Measurements from ENCODE around the gene TRERF1.

DNA sequence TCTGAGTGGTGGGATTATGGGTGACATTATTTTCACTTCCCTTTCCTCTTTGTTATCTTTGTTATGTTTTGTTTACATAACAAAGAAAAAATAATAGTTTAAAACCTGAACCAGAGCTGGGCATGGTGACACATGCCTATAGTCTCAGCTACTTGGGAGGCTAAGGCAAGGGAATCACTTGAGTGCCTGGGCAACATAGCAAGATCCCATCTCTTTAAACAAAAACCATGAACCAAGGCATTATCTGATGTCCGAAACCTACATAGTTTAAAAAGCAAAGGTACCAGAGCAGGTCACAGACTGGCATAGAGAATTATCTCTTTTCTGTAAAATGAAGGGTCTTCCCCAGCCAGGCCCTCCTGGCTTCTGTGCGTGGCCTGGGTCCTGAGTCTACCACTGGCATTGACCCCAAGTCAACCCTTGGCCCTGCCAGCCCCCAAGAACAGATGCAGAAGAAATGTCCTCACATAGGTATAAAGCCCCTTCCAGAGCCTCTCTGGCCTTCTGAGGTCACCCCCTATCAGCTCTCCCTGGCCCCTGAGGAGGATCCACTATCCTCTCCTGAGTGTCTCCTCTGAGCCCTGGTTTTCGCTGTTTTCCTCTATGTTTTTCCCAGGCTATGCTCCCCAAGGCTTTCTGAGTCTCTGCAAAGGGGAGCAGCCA is 81.3 kb downstream of the TRERF1 start:
- TF ChIP-seq, protein P1, sequence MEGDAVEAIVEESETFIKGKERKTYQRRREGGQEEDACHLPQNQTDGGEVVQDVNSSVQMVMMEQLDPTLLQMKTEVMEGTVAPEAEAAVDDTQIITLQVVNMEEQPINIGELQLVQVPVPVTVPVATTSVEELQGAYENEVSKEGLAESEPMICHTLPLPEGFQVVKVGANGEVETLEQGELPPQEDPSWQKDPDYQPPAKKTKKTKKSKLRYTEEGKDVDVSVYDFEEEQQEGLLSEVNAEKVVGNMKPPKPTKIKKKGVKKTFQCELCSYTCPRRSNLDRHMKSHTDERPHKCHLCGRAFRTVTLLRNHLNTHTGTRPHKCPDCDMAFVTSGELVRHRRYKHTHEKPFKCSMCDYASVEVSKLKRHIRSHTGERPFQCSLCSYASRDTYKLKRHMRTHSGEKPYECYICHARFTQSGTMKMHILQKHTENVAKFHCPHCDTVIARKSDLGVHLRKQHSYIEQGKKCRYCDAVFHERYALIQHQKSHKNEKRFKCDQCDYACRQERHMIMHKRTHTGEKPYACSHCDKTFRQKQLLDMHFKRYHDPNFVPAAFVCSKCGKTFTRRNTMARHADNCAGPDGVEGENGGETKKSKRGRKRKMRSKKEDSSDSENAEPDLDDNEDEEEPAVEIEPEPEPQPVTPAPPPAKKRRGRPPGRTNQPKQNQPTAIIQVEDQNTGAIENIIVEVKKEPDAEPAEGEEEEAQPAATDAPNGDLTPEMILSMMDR (conservative IDR thresholded peaks at IDR 0.05) = no peak
- no peak for TF ChIP-seq EZH2 (IDR thresholded peaks at IDR 0.05; ENCODE audit: low read depth)
